ENCODE results near the gene PRKAG2.
"Not testable (repeated sequence)": the region's sequence is repeated elsewhere in the genome, so short reads cannot be mapped to it uniquely, and the experiment has no call there.

The PRKAG2 gene

DNA sequence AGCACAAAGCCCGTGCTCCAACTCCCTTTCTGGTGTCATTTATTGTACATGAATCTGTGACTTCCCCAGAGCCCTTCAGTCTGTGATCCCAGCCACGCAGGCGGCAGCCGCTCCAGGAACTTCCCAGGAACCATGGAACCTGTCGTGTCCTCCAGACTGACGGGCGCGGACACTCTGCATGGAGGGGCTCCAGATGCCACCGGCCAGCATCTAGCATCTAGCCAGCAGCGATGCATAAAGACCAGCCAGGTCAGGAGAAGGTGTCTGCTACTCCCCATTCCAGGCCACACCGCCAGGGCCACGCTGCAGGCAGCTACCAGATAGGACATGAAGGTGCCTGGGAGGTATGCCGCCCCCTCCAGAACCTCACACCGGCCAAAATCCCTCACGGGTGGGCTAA lies 77.4 kb downstream of the PRKAG2 start:
- no peaks in the 10 kb centered on the region for H3K27me3 ChIP-seq (ENCODE audit: insufficient read depth, low read depth)
- H3K4me2 ChIP-seq: no peak overlapping the region
- no peaks in the 10 kb centered on the region for H4K20me1 ChIP-seq (ENCODE audit: insufficient read depth)
- no peak overlapping the region for H3K4me3 ChIP-seq (IDR thresholded peaks at IDR 0.05; ENCODE audit: insufficient read depth, low read depth, low read length)
- H3K79me2 ChIP-seq (ENCODE audit: insufficient read depth, low read depth): no peaks in the 10 kb centered on the region
- H3K4me1 ChIP-seq (ENCODE audit: low read depth, poor library complexity, severe bottlenecking): no peaks in the 10 kb centered on the region
- no peak overlapping the region for H3K27ac ChIP-seq
- no peaks in the 10 kb centered on the region for H3K36me3 ChIP-seq (ENCODE audit: insufficient read depth)
- no peak overlapping the region for H2AFZ ChIP-seq (ENCODE audit: low read depth)
- H3K9ac ChIP-seq: no peak overlapping the region
- TF ChIP-seq CTCF (conservative IDR thresholded peaks at IDR 0.05; ENCODE audit: low read depth, low read length): no peak

DNA sequence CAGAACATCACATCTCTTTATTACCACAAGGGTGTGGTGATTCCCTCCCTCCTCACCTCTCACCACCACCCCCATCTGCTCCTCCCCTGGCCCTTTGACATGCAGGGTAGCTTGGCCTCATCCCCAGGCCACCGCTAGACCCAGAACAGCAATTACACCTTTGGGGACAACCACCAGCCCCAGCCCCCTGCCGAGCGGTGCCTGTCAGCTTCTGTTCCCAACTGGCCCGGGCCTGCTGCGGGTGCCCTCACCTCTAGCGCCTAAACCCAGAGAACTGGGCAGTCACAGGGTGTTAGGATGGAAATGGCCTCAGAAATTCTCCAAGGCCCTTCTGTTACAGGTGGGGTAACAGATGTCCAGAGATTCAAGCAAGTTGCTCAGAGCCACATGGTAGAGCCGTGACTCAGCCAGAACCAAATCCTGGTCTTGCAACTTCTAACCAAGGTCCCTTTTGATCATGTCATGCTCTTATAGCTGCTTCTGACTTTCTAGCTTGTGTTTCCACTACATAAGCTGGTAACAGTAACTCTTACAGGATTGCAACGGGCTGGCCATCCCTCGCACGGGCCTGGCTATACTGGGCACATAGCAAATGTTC lies 78.0 kb downstream of the PRKAG2 start:
- Histone ChIP-seq H3K4me2 (no peak overlapping the region), H4K20me1 (ENCODE audit: insufficient read depth) (no peaks in the 10 kb centered on the region), H2AFZ (ENCODE audit: low read depth) (no peak overlapping the region), H3K9ac (no peak overlapping the region), H3K27ac (no peak overlapping the region), H3K4me3 (IDR thresholded peaks at IDR 0.05; ENCODE audit: insufficient read depth, low read depth, low read length) (no peak overlapping the region), H3K27me3 (ENCODE audit: insufficient read depth, low read depth) (no peaks in the 10 kb centered on the region), H3K79me2 (ENCODE audit: insufficient read depth, low read depth) (no peaks in the 10 kb centered on the region), H3K4me1 (ENCODE audit: low read depth, poor library complexity, severe bottlenecking) (no peaks in the 10 kb centered on the region), H3K36me3 (ENCODE audit: insufficient read depth) (no peaks in the 10 kb centered on the region)
- no peak for TF ChIP-seq CTCF (conservative IDR thresholded peaks at IDR 0.05; ENCODE audit: low read depth, low read length)

- not testable (repeated sequence) for H4K20me1 ChIP-seq (ENCODE audit: insufficient read depth); H3K9ac ChIP-seq; H3K4me3 ChIP-seq (IDR thresholded peaks at IDR 0.05; ENCODE audit: insufficient read depth, low read depth, low read length); H3K36me3 ChIP-seq (ENCODE audit: insufficient read depth); H3K27me3 ChIP-seq (ENCODE audit: insufficient read depth, low read depth); H3K4me1 ChIP-seq (ENCODE audit: low read depth, poor library complexity, severe bottlenecking); H3K79me2 ChIP-seq (ENCODE audit: insufficient read depth, low read depth); H2AFZ ChIP-seq (ENCODE audit: low read depth); H3K27ac ChIP-seq; H3K4me2 ChIP-seq
Measured at GRCh38 chr7:151797667-151798307, 79.1 kb downstream of the PRKAG2 start.

DNA sequence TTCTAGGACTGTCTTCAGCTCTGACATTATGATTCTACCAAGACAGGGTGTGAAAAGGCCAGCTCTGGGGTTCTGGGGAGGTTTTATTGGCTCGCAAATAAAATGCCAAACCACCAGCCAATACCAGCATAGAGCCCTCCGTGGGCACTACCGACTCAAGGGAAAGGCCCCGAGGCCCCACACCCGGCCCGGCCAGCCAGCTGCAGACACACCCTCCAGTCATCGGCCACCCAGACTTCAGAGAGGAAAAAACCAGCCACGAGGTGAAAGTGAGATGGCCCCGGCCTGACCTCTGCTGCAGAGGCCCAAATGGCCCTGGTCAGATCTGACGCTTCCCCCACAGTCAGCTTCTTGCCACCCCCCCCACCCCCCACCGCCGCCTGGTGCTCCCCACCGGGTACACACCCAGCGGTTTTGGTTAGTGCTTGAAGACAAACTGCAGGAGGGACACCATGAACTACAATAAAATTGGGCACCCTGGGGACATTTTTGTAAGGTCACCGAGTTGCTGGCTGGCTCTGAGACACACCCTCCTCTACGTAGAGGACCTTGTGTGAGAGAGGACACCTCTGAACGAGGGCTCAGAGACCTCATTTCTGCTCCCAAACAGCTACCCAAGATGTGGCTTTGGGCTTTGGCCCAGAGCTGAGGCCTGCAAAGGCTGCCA lies 79.9 kb downstream of the PRKAG2 start:
- H3K36me3 ChIP-seq (ENCODE audit: insufficient read depth): no peaks in the 10 kb centered on the region
- H3K9ac ChIP-seq: no peak overlapping the region
- no peak overlapping the region for H3K27ac ChIP-seq
- no peaks in the 10 kb centered on the region for H4K20me1 ChIP-seq (ENCODE audit: insufficient read depth)
- no peaks in the 10 kb centered on the region for H3K79me2 ChIP-seq (ENCODE audit: insufficient read depth, low read depth)
- TF ChIP-seq CTCF (conservative IDR thresholded peaks at IDR 0.05; ENCODE audit: low read depth, low read length): no peak
- no peaks in the 10 kb centered on the region for H3K27me3 ChIP-seq (ENCODE audit: insufficient read depth, low read depth)
- H2AFZ ChIP-seq (ENCODE audit: low read depth): no peak overlapping the region
- no peaks in the 10 kb centered on the region for H3K4me1 ChIP-seq (ENCODE audit: low read depth, poor library complexity, severe bottlenecking)
- no peak overlapping the region for H3K4me2 ChIP-seq
- H3K4me3 ChIP-seq (IDR thresholded peaks at IDR 0.05; ENCODE audit: insufficient read depth, low read depth, low read length): no peak overlapping the region
